SK-N-SH (cell line): ENCODE measurements around the gene MAGEH1. TPM values are rescaled to one million over a fixed set of nuclear protein-coding genes. Genes with fewer than 3 reads are reported as not detected.

Source experiments
- CTCF ChIA-PET: fragments of 300-600, 350-600 bp; formaldehyde crosslinking; extraction: SDS; loops from one replicate; lab custom pipeline; 2021; lab: Yijun Ruan, JAX
- POLR2A ChIA-PET: fragments of 350-600 bp; sonication (Branson Sonifier 250); formaldehyde crosslinking; extraction: SDS; loops from one replicate; lab custom pipeline; 2020; ENCODE audit warnings: antibody characterized with exemption, inconsistent platforms; lab: Yijun Ruan, JAX
- DNase-seq: peaks from one replicate; pipeline ENCODE4 v3.0.0; 2012
- H2AFZ ChIP-seq: fragments of 200-600 bp; sonication (generic); 2 replicates; pipeline ENCODE4 v1.8.1; 2016; ENCODE audit warnings: antibody characterized with exemption, mild to moderate bottlenecking, low read depth
- H3F3A ChIP-seq: fragments of 200-600 bp; sonication (generic); replicated peaks from 2 replicates; pipeline ENCODE3; 2016; ENCODE audit warnings: antibody characterized with exemption, mild to moderate bottlenecking; ENCODE audit not compliant: insufficient read depth
- H3K27ac ChIP-seq, 2 experiments: fragments of 200-500 bp in 1 of 2; fragments of 200-600 bp in 1 of 2; sonication (Bioruptor generic) in 1 of 2; sonication (generic), shearing (Covaris generic) in 1 of 2; 2 replicates each; pipeline versions ENCODE4 v1.5.1 to v1.6.1; 2014 to 2016; ENCODE audit warnings: low read depth in 2 of 2, inconsistent platforms in 1 of 2, low read length in 1 of 2, mild to moderate bottlenecking in 1 of 2, mixed read lengths in 1 of 2
- H3K27me3 ChIP-seq: fragments of 200-600 bp; sonication (generic), shearing (Covaris generic); 2 replicates; pipeline ENCODE4 v1.6.1; 2016; ENCODE audit warnings: mixed run types; ENCODE audit not compliant: insufficient read depth
- H3K36me3 ChIP-seq, 2 experiments: fragments of 200-500 bp in 1 of 2; fragments of 200-600 bp in 1 of 2; sonication (Bioruptor generic) in 1 of 2; sonication (generic) in 1 of 2; replicated peaks in 1 of 2; 2 replicates each; pipeline versions ENCODE3 to v1.5.1; 2014 to 2016; ENCODE audit warnings: low read length in 1 of 2, mild to moderate bottlenecking in 1 of 2; ENCODE audit not compliant: insufficient read depth in 2 of 2, control insufficient read depth in 1 of 2
- H3K4me1 ChIP-seq, 2 experiments: fragments of 200-500 bp in 1 of 2; fragments of 200-600 bp in 1 of 2; sonication (Bioruptor generic) in 1 of 2; sonication (generic), shearing (Covaris generic) in 1 of 2; 2 replicates each; pipeline versions ENCODE4 v1.5.1 to v1.6.1; 2014 to 2016; ENCODE audit warnings: low read depth in 1 of 2, low read length in 1 of 2, mixed run types in 1 of 2; ENCODE audit not compliant: insufficient read depth in 2 of 2, control insufficient read depth in 1 of 2
- H3K4me2 ChIP-seq: fragments of 200-600 bp; sonication (generic), shearing (Covaris generic); 2 replicates; pipeline ENCODE4 v1.6.1; 2017; ENCODE audit warnings: mixed run types
- H3K4me3 ChIP-seq, 2 experiments: fragments of 200-500 bp in 1 of 2; fragments of 200-600 bp in 1 of 2; sonication (Bioruptor generic) in 1 of 2; sonication (generic), shearing (Covaris generic) in 1 of 2; 2 replicates each; pipeline versions ENCODE4 v1.5.1 to v1.8.1; 2014 to 2016; ENCODE audit warnings: low read depth in 2 of 2, inconsistent platforms in 1 of 2, low read length in 1 of 2, mild to moderate bottlenecking in 1 of 2, mixed read lengths in 1 of 2, moderate library complexity in 1 of 2
- H3K79me2 ChIP-seq: fragments of 200-600 bp; sonication (generic); 2 replicates; pipeline ENCODE4 v1.8.1; 2017; ENCODE audit warnings: mild to moderate bottlenecking; ENCODE audit not compliant: insufficient read depth
- H3K9ac ChIP-seq: fragments of 200-600 bp; sonication (generic); 2 replicates; pipeline ENCODE4 v1.6.1; 2017; ENCODE audit warnings: mixed run types
- H3K9me2 ChIP-seq: fragments of 200-600 bp; sonication (generic); 2 replicates; pipeline ENCODE4 v1.6.1; 2017; ENCODE audit warnings: mixed run types
- H3K9me3 ChIP-seq: fragments of 200-600 bp; sonication (generic); 2 replicates; pipeline ENCODE4 v1.6.1; 2017; ENCODE audit warnings: mixed run types, mild to moderate bottlenecking, moderate library complexity
- H4K20me1 ChIP-seq: fragments of 200-600 bp; sonication (generic); 2 replicates; pipeline ENCODE4 v1.6.1; 2017; ENCODE audit warnings: mild to moderate bottlenecking, mixed run types; ENCODE audit not compliant: insufficient read depth
- CTCF ChIP-seq: fragments of 200-600 bp; sonication (generic); IDR thresholded peaks from 2 replicates; pipeline ENCODE4 v1.6.1; 2017; ENCODE audit warnings: antibody characterized with exemption, mild to moderate bottlenecking, moderate library complexity
- ELF1 ChIP-seq: IDR thresholded peaks from 2 replicates; pipeline ENCODE4 v1.4.0; 2012
- FOXJ3 ChIP-seq: sonication (generic); formaldehyde crosslinking; IDR thresholded peaks from 2 replicates; pipeline ENCODE4 v1.5.1; 2020; ENCODE audit warnings: mild to moderate bottlenecking, missing genetic modification reagents
- FOXM1 ChIP-seq: IDR thresholded peaks from 2 replicates; pipeline ENCODE4 v1.4.0; 2012; ENCODE audit warnings: low read depth, mild to moderate bottlenecking
- GABPA ChIP-seq: IDR thresholded peaks from 2 replicates; pipeline ENCODE4 v1.4.0; 2012; ENCODE audit warnings: low read depth, mild to moderate bottlenecking
- GATA2 ChIP-seq: sonication (generic); formaldehyde crosslinking; IDR thresholded peaks from 2 replicates; pipeline ENCODE4 v1.5.0; 2020; ENCODE audit warnings: mild to moderate bottlenecking, missing genetic modification reagents
- MXI1 ChIP-seq: IDR thresholded peaks from 2 replicates; pipeline ENCODE4 v1.6.1; 2012; ENCODE audit warnings: mild to moderate bottlenecking, low read depth, low read length, improper control_type of control experiment
- NFIC ChIP-seq: IDR thresholded peaks from 2 replicates; pipeline ENCODE4 v1.4.0; 2012; ENCODE audit warnings: borderline replicate concordance
- NRF1 ChIP-seq: IDR thresholded peaks from 2 replicates; pipeline ENCODE4 v1.6.1; 2012; ENCODE audit warnings: low read depth, mild to moderate bottlenecking, low read length
- RAD21 ChIP-seq: IDR thresholded peaks from 2 replicates; pipeline ENCODE4 v1.6.1; 2012; ENCODE audit warnings: mild to moderate bottlenecking, low read length
- RXRA ChIP-seq: IDR thresholded peaks from 2 replicates; pipeline ENCODE4 v1.4.0; 2012; ENCODE audit warnings: low read depth, mild to moderate bottlenecking, borderline replicate concordance
- SIN3A ChIP-seq: IDR thresholded peaks from 2 replicates; pipeline ENCODE4 v1.6.1; 2012; ENCODE audit warnings: low read depth, mild to moderate bottlenecking, low read length, moderate library complexity, borderline replicate concordance
- SMC3 ChIP-seq: IDR thresholded peaks from 2 replicates; pipeline ENCODE4 v1.6.1; 2012; ENCODE audit warnings: low read depth, low read length, improper control_type of control experiment
- TEAD4 ChIP-seq: IDR thresholded peaks from 2 replicates; pipeline ENCODE4 v1.4.0; 2012; ENCODE audit warnings: mild to moderate bottlenecking, borderline replicate concordance; ENCODE audit not compliant: insufficient read depth
- YY1 ChIP-seq: IDR thresholded peaks from 2 replicates; pipeline ENCODE4 v1.4.0; 2012; ENCODE audit warnings: low read depth, mild to moderate bottlenecking
- WGBS: methylation state at CpG from one replicate; pipeline ENCODE4 v1.1.6; 2017; ENCODE audit warnings: low lambda C conversion rate; 5-methylcytosine and 5-hydroxymethylcytosine counted together
- polyA plus RNA-seq, 3 experiments: library from polyadenylated mRNA; depleted of rRNA; stranded (reverse); fragments of >200 nt; gene quantifications; 2 replicates each; pipeline ENCODE4 v1.2.3, GENCODE V29; 2012
- TF ChIP-seq, protein P1 (sequence below): IDR thresholded peaks from 2 replicates; pipeline ENCODE4; 2012
- TF ChIP-seq, protein P2 (sequence below): fragments of 150-350 bp; IDR thresholded peaks from 2 replicates; pipeline ENCODE4 v1.6.1; 2017; ENCODE audit warnings: antibody characterized with exemption, low read length, low read depth, borderline replicate concordance
- TF ChIP-seq, protein P3 (sequence below): IDR thresholded peaks from 2 replicates; pipeline ENCODE4 v1.4.0; 2012; ENCODE audit warnings: low read depth, borderline replicate concordance

MAGEH1 gene
- polyA plus RNA-seq, 1 of the 3 experiments (the other 2 are of a cell fraction) = 19.7 TPM

DNA sequence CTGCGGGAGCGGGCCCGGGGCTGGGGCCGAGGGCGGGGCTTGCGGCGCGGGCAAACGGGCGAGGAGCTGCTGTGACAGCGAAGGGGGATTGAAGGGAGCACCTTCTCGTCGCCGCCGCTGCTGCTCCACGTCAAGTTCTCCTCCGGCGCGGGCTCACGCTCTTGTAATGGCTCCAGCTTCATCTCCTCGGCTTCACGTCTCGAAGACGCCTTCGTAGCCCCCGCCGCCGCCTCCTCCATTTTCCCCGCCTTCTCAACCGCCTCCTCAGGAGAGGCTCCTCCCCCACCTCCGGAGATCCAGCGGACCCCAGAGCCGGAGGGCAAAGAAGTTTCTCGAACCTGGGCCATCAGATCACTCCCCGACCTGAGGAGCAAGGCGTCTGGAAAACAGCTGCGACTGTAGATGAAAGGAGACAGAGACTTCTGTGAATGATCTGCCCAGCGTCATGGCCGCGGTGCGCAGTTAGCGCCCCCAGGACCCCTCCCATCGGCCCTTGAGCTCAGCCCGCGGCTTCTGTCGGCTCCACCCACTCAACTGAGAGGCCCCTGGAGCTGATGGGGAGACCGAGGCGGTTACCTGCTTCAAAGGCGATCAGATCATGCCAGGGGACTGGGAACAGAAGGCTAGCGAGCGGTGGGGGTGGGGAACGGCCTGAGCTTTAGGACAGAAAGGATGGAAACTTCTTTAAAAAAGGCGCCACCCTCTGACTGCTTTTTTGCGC lies 36.8 kb downstream of the MAGEH1 start:
- peak overlapping the region; percentile 54 to 77; a peak in 3 of 4 replicates for H3K27ac ChIP-seq
- H3K4me2 ChIP-seq = peak overlapping the region; percentile 90
- CTCF ChIA-PET = interaction anchor here (0.9 to 1.3 kb wide), 2 partner anchors 37 to 229 kb away, joined by 4 to 5 read pairs; partner anchors contain the start of genes MAGEH1 and RRAGB
- no peaks in the 10 kb centered on the region for H3K9me2 ChIP-seq
- H3K36me3 ChIP-seq = no peaks in the 10 kb centered on the region
- no peaks in the 10 kb centered on the region for H3K9me3 ChIP-seq
- peak; percentile 59 for DNase-seq
- 12% methylated on average over 28 of the region's 54 CpGs for WGBS
- TF ChIP-seq FOXM1 (no peak), NRF1 (peak; percentile 59), SIN3A (0 out of 2 replicates have a peak, but pooled peaks have one; percentile 3), SMC3 (no peak), YY1 (0 out of 2 replicates have a peak, but pooled peaks have one; percentile 21), CTCF (peak; percentile 15; the same call in 1 of the 2 replicates)
- TF ChIP-seq, protein P1, sequence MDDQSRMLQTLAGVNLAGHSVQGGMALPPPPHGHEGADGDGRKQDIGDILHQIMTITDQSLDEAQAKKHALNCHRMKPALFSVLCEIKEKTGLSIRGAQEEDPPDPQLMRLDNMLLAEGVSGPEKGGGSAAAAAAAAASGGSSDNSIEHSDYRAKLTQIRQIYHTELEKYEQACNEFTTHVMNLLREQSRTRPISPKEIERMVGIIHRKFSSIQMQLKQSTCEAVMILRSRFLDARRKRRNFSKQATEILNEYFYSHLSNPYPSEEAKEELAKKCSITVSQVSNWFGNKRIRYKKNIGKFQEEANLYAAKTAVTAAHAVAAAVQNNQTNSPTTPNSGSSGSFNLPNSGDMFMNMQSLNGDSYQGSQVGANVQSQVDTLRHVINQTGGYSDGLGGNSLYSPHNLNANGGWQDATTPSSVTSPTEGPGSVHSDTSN = no peak
- no peaks in the 10 kb centered on the region for H3F3A ChIP-seq
- POLR2A ChIA-PET = interaction anchor here (1.2 to 1.6 kb wide), 2 partner anchors 37 to 228 kb away, joined by 3 to 6 read pairs; partner anchors contain the start of genes MAGEH1 and RRAGB
- H2AFZ ChIP-seq = peak overlapping the region; percentile 89
- H3K4me3 ChIP-seq = peak overlapping the region; percentile 63 to 73
- H4K20me1 ChIP-seq = no peaks in the 10 kb centered on the region
- H3K9ac ChIP-seq = peak overlapping the region; percentile 67
- H3K79me2 ChIP-seq = no peaks in the 10 kb centered on the region
- no peaks in the 10 kb centered on the region; the same call in 1 of the 2 replicates for H3K27me3 ChIP-seq
- no peaks in the 10 kb centered on the region; a peak in 1 of 4 replicates for H3K4me1 ChIP-seq

DNA sequence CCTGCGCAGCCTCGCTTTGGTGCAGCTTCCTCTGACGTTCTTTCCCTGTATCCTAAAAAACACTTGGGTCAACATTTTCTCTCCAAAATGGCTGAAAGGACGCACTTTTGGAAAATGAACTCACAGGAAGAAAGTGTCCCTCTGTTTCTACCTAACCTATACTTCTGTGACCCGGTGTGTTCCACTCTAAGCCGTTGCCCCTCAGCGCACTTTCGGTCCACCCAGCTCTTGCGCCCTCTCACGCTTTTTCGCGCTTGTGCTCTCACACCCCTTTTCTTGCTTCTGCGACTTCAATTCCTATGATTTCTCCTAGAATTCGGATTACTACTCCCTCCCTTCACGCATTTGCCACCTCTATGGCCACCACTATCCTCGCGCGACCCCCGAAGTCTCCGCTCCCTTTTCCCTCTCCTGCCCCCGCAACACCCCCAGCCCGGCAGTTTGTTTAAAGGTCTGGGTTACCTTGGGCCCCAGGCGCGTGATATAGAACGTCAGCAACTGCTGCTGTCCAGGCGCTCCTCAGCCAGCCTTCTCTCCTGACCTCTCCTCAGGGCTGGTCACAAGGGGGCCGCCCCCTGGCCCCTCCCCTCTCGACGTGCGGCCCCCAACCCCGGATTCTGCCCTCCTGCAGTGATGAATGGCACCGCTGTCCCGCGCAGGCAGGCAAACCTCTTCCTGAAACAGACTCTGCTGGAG lies 37.5 kb downstream of the MAGEH1 start, which contains the start of gene USP51:
USP51 (minus strand) TSS at position 535 of the 696 bp plus-strand sequence. CDS start 909 bp downstream, outside the sequence.
- peak within 1 kb of the TSS; percentile 90 for H3K4me2 ChIP-seq
- H3K4me3 ChIP-seq = peak within 1 kb of the TSS; percentile 63 to 73
- no peaks in the 10 kb centered on the region; the same call in 1 of the 2 replicates for H3K27me3 ChIP-seq
- POLR2A ChIA-PET = interaction anchor here (1.6 kb wide), 1 partner anchor 38 kb away, joined by 6 read pairs; the partner anchor contains the start of gene MAGEH1
- no peaks in the 10 kb centered on the region for H3K36me3 ChIP-seq
- H3K9me3 ChIP-seq = no peaks in the 10 kb centered on the region
- peak; percentile 60 for DNase-seq
- peak within 1 kb of the TSS; percentile 54 to 77; a peak in 3 of 4 replicates for H3K27ac ChIP-seq
- H3K79me2 ChIP-seq = no peaks in the 10 kb centered on the region
- H3K9ac ChIP-seq = peak within 1 kb of the TSS; percentile 67
- peak within 1 kb of the TSS; percentile 89 for H2AFZ ChIP-seq
- H3F3A ChIP-seq = no peaks in the 10 kb centered on the region
- WGBS = 3% methylated on average over 29 of the region's 34 CpGs
- no peaks in the 10 kb centered on the region for H3K9me2 ChIP-seq
- CTCF ChIA-PET = interaction anchor here (0.9 to 1.3 kb wide), 2 partner anchors 37 to 228 kb away, joined by 4 to 5 read pairs; partner anchors contain the start of genes MAGEH1 and RRAGB
- no peaks in the 10 kb centered on the region; a peak in 1 of 4 replicates for H3K4me1 ChIP-seq
- H4K20me1 ChIP-seq = no peaks in the 10 kb centered on the region
- no peak for TF ChIP-seq TEAD4
- TF ChIP-seq MXI1 = no peak
- no peak for TF ChIP-seq NFIC
- TF ChIP-seq, protein P2, sequence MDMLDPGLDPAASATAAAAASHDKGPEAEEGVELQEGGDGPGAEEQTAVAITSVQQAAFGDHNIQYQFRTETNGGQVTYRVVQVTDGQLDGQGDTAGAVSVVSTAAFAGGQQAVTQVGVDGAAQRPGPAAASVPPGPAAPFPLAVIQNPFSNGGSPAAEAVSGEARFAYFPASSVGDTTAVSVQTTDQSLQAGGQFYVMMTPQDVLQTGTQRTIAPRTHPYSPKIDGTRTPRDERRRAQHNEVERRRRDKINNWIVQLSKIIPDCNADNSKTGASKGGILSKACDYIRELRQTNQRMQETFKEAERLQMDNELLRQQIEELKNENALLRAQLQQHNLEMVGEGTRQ = no peak
- TF ChIP-seq CTCF = peak; percentile 11; the same call in 1 of the 2 replicates
- TF ChIP-seq RAD21 = no peak
- 0 out of 2 replicates have a peak, but pooled peaks have one; percentile 23 for TF ChIP-seq YY1
- no peak for TF ChIP-seq ELF1
- TF ChIP-seq, protein P3, sequence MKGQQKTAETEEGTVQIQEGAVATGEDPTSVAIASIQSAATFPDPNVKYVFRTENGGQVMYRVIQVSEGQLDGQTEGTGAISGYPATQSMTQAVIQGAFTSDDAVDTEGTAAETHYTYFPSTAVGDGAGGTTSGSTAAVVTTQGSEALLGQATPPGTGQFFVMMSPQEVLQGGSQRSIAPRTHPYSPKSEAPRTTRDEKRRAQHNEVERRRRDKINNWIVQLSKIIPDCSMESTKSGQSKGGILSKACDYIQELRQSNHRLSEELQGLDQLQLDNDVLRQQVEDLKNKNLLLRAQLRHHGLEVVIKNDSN = no peak
- peak; percentile 20; the same call in 1 of the 2 replicates for TF ChIP-seq GABPA
- no peak for TF ChIP-seq GATA2
- no peak for TF ChIP-seq FOXJ3 (CRISPR knock-in tag)
- TF ChIP-seq RXRA = no peak
